ENCODE measurements around the gene TMEM129.

- TF ChIP-seq, protein P1, sequence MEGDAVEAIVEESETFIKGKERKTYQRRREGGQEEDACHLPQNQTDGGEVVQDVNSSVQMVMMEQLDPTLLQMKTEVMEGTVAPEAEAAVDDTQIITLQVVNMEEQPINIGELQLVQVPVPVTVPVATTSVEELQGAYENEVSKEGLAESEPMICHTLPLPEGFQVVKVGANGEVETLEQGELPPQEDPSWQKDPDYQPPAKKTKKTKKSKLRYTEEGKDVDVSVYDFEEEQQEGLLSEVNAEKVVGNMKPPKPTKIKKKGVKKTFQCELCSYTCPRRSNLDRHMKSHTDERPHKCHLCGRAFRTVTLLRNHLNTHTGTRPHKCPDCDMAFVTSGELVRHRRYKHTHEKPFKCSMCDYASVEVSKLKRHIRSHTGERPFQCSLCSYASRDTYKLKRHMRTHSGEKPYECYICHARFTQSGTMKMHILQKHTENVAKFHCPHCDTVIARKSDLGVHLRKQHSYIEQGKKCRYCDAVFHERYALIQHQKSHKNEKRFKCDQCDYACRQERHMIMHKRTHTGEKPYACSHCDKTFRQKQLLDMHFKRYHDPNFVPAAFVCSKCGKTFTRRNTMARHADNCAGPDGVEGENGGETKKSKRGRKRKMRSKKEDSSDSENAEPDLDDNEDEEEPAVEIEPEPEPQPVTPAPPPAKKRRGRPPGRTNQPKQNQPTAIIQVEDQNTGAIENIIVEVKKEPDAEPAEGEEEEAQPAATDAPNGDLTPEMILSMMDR (conservative IDR thresholded peaks at IDR 0.05; ENCODE audit: low read length): no peak
- TF ChIP-seq EZH2phosphoT487 (IDR thresholded peaks at IDR 0.05; ENCODE audit: borderline replicate concordance, low read depth, low read length): no peak
These were observed 9.4 kb downstream of the TMEM129 start for GRCh38 chr4:1711571-1712215.

Data from OCI-LY7 (cell line).